Peyer's patch (tissue), 4 donors: ENCODE measurements around the gene HTT. TPM values are rescaled to one million over a fixed set of nuclear protein-coding genes. Genes with fewer than 3 reads are reported as not detected.

Experiments
- DNase-seq, 3 donors: peaks; one replicate each; pipeline ENCODE4 v3.0.0-alpha.2; 2017 to 2019
- H3K27ac ChIP-seq, 4 donors: fragments of 200-600 bp; sonication (generic); one replicate each; pipeline ENCODE4 v1.5.1; 2016 to 2019
- H3K27me3 ChIP-seq, 2 donors: fragments of 200-600 bp; sonication (generic); one replicate each; pipeline ENCODE4 v1.5.1; 2019
- H3K36me3 ChIP-seq, 3 donors: fragments of 200-600 bp; sonication (generic); one replicate each; pipeline ENCODE4 v1.5.1; 2016 to 2019
- H3K4me1 ChIP-seq, 4 donors: fragments of 200-600 bp; sonication (generic); one replicate each; pipeline ENCODE4 v1.5.1; 2016 to 2019
- H3K4me3 ChIP-seq, 4 donors: fragments of 200-600 bp; sonication (generic); 1 replicate in 3 of 4; 2 replicates in 1 of 4; pipeline ENCODE4 v1.5.1; 2016 to 2019; ENCODE audit warnings: mild to moderate bottlenecking in 1 of 4
- H3K9me3 ChIP-seq, 4 donors: fragments of 200-600 bp; sonication (generic); one replicate each; pipeline ENCODE4 v1.5.1; 2016 to 2019; ENCODE audit warnings: mild to moderate bottlenecking in 1 of 4
- POLR2A ChIP-seq, 2 donors: fragments of 450-650 bp; IDR thresholded peaks; one replicate each; pipeline ENCODE4 v1.5.1; 2017; ENCODE audit warnings: antibody characterized with exemption in 2 of 2, mild to moderate bottlenecking in 2 of 2, moderate library complexity in 2 of 2
- total RNA-seq, 4 donors: library from RNA; depleted of rRNA; stranded (reverse); fragments of >200 nt; gene quantifications; one replicate each; pipeline ENCODE4 v1.1.0, GENCODE V29; 2016
- TF ChIP-seq, protein P1 (sequence below), 6 experiments: fragments of 450-650 bp in 4 of 6; fragments of 200-600 bp in 2 of 6; sonication (generic) in 1 of 6; IDR thresholded peaks; one replicate each; pipeline ENCODE4 v1.5.1; 2017 to 2019; ENCODE audit warnings: antibody characterized with exemption in 6 of 6, mild to moderate bottlenecking in 3 of 6, moderate library complexity in 1 of 6

The HTT gene
- total RNA-seq, 4 donors from 2014 or later = 62.3 to 133 (median 113) TPM

DNA sequence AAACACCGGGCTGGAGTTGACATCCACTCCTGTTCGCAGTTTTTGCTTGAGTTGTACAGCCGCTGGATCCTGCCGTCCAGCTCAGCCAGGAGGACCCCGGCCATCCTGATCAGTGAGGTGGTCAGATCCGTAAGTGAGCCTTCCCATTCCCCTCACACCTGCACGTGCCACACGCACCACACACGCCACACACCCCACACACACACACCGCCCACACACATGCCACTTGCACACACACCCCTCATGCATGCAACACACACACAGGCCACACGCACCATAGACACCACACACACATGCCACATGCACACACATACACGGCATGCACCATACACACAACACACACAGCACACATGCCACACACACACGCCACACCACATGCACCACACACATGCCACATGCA, 154.4 kb downstream of the HTT start:
- peaks cover 0 to 81% (median 0%) of the 10 kb centered on the region in 3 donors for H3K36me3 ChIP-seq
- no peaks in the 10 kb centered on the region for H3K27me3 ChIP-seq

DNA sequence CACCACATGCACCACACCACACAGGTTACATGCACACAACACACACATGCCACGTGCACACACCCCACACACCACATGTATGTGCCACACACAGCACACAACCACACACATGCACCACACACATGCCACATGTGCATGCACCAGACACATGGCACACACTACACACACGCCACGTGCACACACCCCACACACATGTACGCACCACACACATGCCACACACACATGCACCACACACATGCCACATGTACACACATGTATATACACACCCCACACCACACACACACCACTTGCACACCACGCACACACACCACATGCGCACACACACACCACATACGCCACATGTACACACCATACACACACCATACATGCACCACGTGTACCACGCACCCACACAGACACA, 154.8 kb downstream of the HTT start:
- Histone ChIP-seq H3K9me3 (no peaks in the 10 kb centered on the region), H3K27me3 (no peaks in the 10 kb centered on the region), H3K36me3 (peaks cover 0 to 81% (median 0%) of the 10 kb centered on the region in 3 donors), H3K27ac (no peak overlapping the region), H3K4me3 (no peak overlapping the region), H3K4me1 (no peaks in the 10 kb centered on the region)
- TF ChIP-seq POLR2A (IDR thresholded peaks at IDR 0.05) = no peak
- TF ChIP-seq, protein P1, sequence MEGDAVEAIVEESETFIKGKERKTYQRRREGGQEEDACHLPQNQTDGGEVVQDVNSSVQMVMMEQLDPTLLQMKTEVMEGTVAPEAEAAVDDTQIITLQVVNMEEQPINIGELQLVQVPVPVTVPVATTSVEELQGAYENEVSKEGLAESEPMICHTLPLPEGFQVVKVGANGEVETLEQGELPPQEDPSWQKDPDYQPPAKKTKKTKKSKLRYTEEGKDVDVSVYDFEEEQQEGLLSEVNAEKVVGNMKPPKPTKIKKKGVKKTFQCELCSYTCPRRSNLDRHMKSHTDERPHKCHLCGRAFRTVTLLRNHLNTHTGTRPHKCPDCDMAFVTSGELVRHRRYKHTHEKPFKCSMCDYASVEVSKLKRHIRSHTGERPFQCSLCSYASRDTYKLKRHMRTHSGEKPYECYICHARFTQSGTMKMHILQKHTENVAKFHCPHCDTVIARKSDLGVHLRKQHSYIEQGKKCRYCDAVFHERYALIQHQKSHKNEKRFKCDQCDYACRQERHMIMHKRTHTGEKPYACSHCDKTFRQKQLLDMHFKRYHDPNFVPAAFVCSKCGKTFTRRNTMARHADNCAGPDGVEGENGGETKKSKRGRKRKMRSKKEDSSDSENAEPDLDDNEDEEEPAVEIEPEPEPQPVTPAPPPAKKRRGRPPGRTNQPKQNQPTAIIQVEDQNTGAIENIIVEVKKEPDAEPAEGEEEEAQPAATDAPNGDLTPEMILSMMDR (IDR thresholded peaks at IDR 0.05) = no peak
- no peak for DNase-seq

More for the DNA sequence above, 154.4 kb downstream of the HTT start:
- Histone ChIP-seq H3K27ac (no peak overlapping the region), H3K4me1 (no peaks in the 10 kb centered on the region), H3K4me3 (no peak overlapping the region), H3K9me3 (no peaks in the 10 kb centered on the region)
- DNase-seq = no peak
- TF ChIP-seq, protein P1 (IDR thresholded peaks at IDR 0.05) = no peak
- no peak for TF ChIP-seq POLR2A (IDR thresholded peaks at IDR 0.05)

DNA sequence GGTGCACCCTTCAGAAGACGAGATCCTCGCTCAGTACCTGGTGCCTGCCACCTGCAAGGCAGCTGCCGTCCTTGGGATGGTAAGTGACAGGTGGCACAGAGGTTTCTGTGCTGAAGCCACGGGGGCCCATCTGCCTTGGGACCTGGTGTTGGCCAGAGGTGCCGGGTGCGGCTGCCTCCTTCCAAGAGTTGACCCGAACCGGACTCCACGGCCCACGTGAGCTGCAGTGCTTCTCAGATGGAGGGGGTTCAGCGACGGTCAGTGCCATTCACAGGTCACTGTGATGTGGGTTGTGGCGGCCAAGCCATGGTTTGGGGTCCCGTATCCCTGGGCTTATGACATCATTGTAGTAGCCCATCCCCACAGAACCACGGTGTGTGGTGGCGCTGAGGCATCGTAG, 155.5 kb downstream of the HTT start:
- Histone ChIP-seq H3K36me3 (peaks cover 0 to 81% (median 0%) of the 10 kb centered on the region in 3 donors), H3K27ac (no peak overlapping the region), H3K4me1 (no peaks in the 10 kb centered on the region), H3K9me3 (no peaks in the 10 kb centered on the region), H3K4me3 (no peak overlapping the region), H3K27me3 (no peaks in the 10 kb centered on the region)
- TF ChIP-seq, protein P1 (IDR thresholded peaks at IDR 0.05) = no peak
- TF ChIP-seq POLR2A (IDR thresholded peaks at IDR 0.05) = no peak
- no peak for DNase-seq

DNA sequence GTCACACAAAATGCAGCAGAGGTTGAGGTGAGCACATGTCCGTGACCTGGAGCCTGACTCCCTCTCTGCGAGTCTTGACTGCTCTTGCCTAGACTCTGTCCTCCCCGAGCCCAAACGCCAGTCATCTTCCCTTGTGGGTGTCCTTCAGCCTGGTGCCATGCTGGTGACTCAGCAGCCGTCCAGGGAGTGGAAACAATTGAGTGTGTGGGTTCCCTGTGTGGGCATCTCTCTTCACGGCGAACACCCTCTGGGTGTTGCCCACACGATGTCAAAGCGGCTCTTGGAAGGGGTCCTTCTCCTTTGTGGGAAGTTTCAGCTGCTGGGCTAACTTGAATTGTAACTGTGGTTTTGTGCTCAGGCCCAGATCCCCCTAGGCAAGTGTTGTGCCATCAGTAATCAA, 157.0 kb downstream of the HTT start:
- Histone ChIP-seq H3K27ac (no peak overlapping the region), H3K4me3 (no peak overlapping the region), H3K27me3 (no peaks in the 10 kb centered on the region), H3K9me3 (no peaks in the 10 kb centered on the region), H3K4me1 (no peaks in the 10 kb centered on the region), H3K36me3 (peaks cover 0 to 84% (median 0%) of the 10 kb centered on the region in 3 donors)
- TF ChIP-seq, protein P1 (IDR thresholded peaks at IDR 0.05) = no peak
- no peak for TF ChIP-seq POLR2A (IDR thresholded peaks at IDR 0.05)
- DNase-seq = no peak

DNA sequence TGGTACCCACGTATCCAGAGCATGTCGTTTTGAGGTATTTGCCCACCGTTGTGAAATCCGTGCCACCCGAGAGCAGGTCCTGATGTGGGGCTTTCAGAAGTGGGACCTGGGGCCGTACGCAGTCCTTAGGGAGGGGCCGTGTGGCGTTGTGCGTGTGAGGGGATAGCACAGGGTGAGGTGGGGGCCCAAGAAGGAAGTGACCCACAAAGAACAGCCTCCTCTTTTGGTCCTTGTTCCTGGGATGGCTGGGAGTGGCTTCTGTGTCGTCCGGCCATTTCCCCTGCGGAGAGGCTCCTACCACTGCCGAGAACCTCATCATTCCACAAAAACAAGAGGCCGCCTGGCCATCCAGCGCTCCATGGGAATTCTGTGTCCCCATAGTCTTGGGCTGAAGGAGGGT, 157.5 kb downstream of the HTT start:
- no peak for DNase-seq
- Histone ChIP-seq H3K36me3 (peaks cover 0 to 83% (median 0%) of the 10 kb centered on the region in 3 donors), H3K27me3 (no peaks in the 10 kb centered on the region), H3K4me3 (no peak overlapping the region), H3K9me3 (no peaks in the 10 kb centered on the region), H3K27ac (no peak overlapping the region), H3K4me1 (no peaks in the 10 kb centered on the region)
- TF ChIP-seq, protein P1 (IDR thresholded peaks at IDR 0.05) = no peak

DNA sequence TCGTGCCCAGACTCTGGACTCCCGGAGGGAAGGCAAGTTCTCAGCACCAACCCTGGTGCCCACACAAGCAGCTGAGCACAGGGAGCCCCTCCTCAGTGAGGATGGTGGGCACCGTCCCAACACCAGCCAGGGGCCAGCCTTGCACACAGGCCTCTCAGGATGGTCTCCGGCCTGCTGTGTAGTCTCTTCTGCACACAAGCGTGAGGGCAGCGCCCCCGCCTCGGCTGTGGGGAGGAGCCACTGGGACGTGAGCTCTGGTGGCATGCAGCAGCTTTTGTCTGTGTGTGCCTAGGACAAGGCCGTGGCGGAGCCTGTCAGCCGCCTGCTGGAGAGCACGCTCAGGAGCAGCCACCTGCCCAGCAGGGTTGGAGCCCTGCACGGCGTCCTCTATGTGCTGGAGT, 158.4 kb downstream of the HTT start:
- no peak overlapping the region for H3K4me3 ChIP-seq
- no peak for TF ChIP-seq POLR2A (IDR thresholded peaks at IDR 0.05)
- TF ChIP-seq, protein P1 (IDR thresholded peaks at IDR 0.05) = no peak
- peaks cover 0 to 88% (median 0%) of the 10 kb centered on the region in 3 donors for H3K36me3 ChIP-seq
- H3K27me3 ChIP-seq = no peaks in the 10 kb centered on the region
- no peak overlapping the region for H3K27ac ChIP-seq
- no peaks in the 10 kb centered on the region for H3K4me1 ChIP-seq
- DNase-seq = no peak
- no peaks in the 10 kb centered on the region for H3K9me3 ChIP-seq
